ENCODE measurements around the gene SCAND1. TPM values are rescaled to one million over a fixed set of nuclear protein-coding genes. Genes with fewer than 3 reads are reported as not detected.

The SCAND1 gene
- total and polyA plus RNA-seq, 9 of the 15 experiments (the other 6 are each of a cell fraction or from before 2014, with no cell fraction given): 0.08 to 94.0 (median 5.8) TPM

DNA sequence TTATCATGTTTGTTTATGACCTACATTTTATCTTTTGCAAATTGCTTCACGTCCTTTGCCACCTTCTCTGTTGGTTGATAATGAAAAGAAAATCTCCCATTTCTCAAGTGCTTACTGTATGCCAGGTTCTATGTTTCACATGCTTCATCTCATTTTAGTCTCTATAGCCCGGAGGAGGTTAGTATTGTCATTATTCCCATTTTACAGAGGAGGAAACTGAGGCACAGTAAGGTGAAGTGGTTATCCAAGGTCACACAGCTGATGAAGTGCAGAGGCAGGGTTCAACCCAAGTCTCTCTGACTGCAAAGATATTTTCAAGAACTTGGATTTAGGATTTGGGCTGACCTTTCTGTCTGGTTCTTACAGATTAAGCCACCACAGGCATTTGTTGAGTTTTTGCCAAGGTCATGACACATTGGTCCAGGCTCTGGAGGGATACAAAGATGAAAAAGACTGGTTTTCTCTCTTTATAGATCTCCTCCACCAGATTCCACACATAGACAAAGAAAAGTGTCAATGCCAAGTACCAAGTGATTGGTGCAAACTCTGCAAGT lies 34.7 kb upstream of the SCAND1 start:
- Histone ChIP-seq H3K9me1 (ENCODE audit: control insufficient read depth, insufficient read depth, low read length) (no peaks in the 10 kb centered on the region), H3K4me3 (no peak overlapping the region), H3K9me3 (replicated peaks; ENCODE audit: control insufficient read depth, insufficient read depth, low read depth, low read length) (no peaks in the 10 kb centered on the region), H2AFZ (ENCODE audit: low read depth, low read length) (no peak overlapping the region), H4K20me1 (replicated peaks; ENCODE audit: control insufficient read depth, insufficient read depth, low read length) (no peaks in the 10 kb centered on the region), H3K79me2 (ENCODE audit: control insufficient read depth, insufficient read depth, low read length) (no peaks in the 10 kb centered on the region), H3K36me3 (ENCODE audit: control insufficient read depth, insufficient read depth, low read length) (no peaks in the 10 kb centered on the region), H3K27me3 (ENCODE audit: control insufficient read depth in 2 of 2, insufficient read depth in 2 of 2, low read length in 2 of 2) (peaks cover 0 to under 1% of the 10 kb centered on the region in 2 experiments; a peak in 2 of 5 replicates), H3K9ac (ENCODE audit: insufficient read depth in 1 of 2, low read depth in 2 of 2, low read length in 2 of 2) (no peak overlapping the region), H3K27ac (ENCODE audit: extremely low read depth, low read depth, low read length) (no peak overlapping the region), H3K4me2 (ENCODE audit: insufficient read depth, low read length) (no peak overlapping the region), H3K4me1 (replicated peaks in 1 of 2; ENCODE audit: control insufficient read depth in 2 of 2, insufficient read depth in 2 of 2, low read length in 2 of 2) (no peaks in the 10 kb centered on the region)
- WGBS (ENCODE audit: insufficient coverage, low coverage, missing lambda C conversion rate): 0% methylated on average over 2 of the region's 2 CpGs
- peak; percentile 77 for TF ChIP-seq ESRRA (IDR thresholded peaks at IDR 0.05; ENCODE audit: borderline replicate concordance, low read depth)
- TF ChIP-seq ZNF175 (CRISPR knock-in tag; IDR thresholded peaks at IDR 0.05; ENCODE audit: low read depth): no peak
- 0 out of 2 replicates have a peak, but pooled peaks have one; percentile 32 for TF ChIP-seq NFIC (IDR thresholded peaks at IDR 0.05)
- TF ChIP-seq KDM1A (IDR thresholded peaks at IDR 0.05): peak; percentile 68 to 75; a peak in 3 of 4 replicates
- TF ChIP-seq CBFA2T3 (IDR thresholded peaks at IDR 0.05): peak; percentile 45; the same call in 1 of the 2 replicates
- no peak for TF ChIP-seq BRCA1 (IDR thresholded peaks at IDR 0.05)
- no peak for TF ChIP-seq BRCA1 (CRISPR knock-in tag; IDR thresholded peaks at IDR 0.05)
- no peak for TF ChIP-seq RBBP5 (IDR thresholded peaks at IDR 0.05; ENCODE audit: borderline replicate concordance, insufficient read depth, low read length, poor library complexity, severe bottlenecking)
- TF ChIP-seq ATF1 (CRISPR knock-in tag; IDR thresholded peaks at IDR 0.05): no peak
- no peak for TF ChIP-seq ATF1 (tag; IDR thresholded peaks at IDR 0.05)
- peak; percentile 81 for TF ChIP-seq RBM25 (IDR thresholded peaks at IDR 0.05; ENCODE audit: low read depth, low read length, severe bottlenecking)
- TF ChIP-seq CBFA2T2 (conservative IDR thresholded peaks at IDR 0.05): 0 out of 2 replicates have a peak, but pooled peaks have one; percentile 23
- TF ChIP-seq SMARCA5 (IDR thresholded peaks at IDR 0.05): no peak
- ChIA-PET POLR2A (interaction anchor here (1.2 kb wide), 1 partner anchor 144 kb away, joined by 4 read pairs; no protein-coding TSS in a partner anchor), CTCF (ENCODE audit: low intra/inter-chr PET ratio) (no interaction called here)
- DNase-seq (ENCODE audit: extremely low read depth in 1 of 4, low spot score in 3 of 4) (peak in 1 of 4 experiments; percentile 19), FAIRE-seq (no peak), ATAC-seq (no peak)
- no TSS peak for BruUV-seq (replicated peaks)
- intact Hi-C loops (cut with micrococcal nuclease) (no loop called here), in situ Hi-C loops (cut with MboI) (loop anchor here (25.0 kb wide), 1 partner anchor 448 kb away; no protein-coding TSS in a partner anchor)

Measured in K562 (cell line).